AG08395 (cell line): Measurements from ENCODE around the gene COQ10B.
A peak's percentile ranks its signal among the peaks of the same experiment; 100 is the strongest.
"Not testable (repeated sequence)": the region's sequence is repeated elsewhere in the genome, so short reads cannot be mapped to it uniquely, and the experiment has no call there.

Source experiments
- DNase-seq: peaks from one replicate; pipeline ENCODE4 v3.0.0; 2012; ENCODE audit warnings: mixed read lengths, low spot score

COQ10B gene

DNA sequence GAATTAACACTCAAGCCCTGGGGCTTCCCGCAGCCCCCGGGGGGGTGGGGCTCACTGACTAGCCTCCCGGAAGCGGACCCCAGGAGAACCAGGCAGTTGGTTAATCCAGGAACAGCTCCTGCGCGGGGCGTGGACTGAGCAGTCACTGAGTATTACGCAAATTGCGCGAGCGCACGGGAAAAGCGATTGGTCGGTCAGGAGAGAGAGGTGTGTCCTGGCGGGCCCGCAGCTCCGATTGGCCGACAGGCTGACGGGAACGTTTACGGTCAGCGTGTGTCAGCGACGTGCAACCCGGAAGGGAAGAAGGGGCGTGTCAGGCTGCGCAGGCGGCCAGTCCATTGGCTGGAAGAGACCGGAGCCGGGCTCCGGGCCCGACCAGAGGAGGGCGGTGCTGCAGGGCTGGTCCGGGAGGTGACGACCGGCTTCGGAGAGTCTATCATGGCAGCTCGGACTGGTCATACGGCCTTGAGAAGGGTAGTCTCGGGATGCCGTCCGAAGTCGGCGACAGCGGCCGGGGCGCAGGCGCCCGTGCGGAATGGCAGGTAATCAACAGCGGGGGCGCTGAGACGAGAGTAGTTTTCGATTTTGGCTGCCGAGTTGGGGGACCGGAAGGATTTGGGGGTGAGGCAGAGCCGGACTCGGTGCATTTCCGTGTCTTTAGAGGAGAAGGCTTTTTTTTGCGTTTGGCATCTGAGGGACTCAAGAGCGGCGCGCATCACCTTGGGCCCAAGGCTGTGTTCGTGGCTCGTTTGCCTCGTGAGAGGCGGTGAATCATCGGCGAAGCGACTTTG is at the start of gene COQ10B:
Gene COQ10B (plus strand): TSS at position 430 of the 791 bp plus-strand sequence. CDS start 9 bp downstream, at position 439.
- peak; percentile 98 for DNase-seq

DNA sequence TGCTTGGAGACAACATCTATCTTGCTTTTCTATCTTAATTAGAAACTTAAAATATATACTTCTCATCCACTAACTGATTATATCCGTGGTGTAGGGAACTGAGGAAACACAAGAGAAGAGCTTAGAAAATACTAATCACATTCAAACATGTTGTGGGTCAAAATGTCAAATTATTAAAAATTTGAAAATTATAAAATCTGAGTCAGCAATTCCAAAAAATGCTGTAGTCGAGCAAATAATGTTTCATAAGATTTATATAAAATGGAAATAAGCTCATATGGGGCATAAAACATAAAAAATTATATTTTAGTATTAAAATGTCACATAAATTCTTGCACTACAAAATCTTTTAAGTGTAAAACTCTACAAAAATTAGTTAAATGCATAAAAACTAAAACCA is 47.8 kb upstream of the COQ10B start:
- DNase-seq, result no peak

DNA sequence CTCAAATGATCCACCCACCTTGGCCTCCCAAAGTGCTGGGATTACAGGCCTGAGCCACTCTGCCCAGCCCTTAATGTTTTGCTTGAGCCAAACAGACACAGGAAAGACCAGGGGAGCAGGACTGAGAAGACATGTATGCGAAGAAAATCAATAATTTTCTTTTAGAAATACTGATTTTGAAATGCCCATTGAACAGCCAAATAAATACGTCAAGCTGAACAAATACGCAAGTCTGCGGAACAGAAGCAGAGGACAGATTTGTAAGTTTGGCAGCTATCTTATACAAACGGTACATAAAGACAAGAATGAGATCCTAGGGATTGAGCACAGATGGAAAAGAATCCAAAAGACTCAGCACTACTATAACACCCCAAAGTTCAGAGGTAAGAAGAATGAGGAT is 39.3 kb upstream of the COQ10B start:
- no peak for DNase-seq

DNA sequence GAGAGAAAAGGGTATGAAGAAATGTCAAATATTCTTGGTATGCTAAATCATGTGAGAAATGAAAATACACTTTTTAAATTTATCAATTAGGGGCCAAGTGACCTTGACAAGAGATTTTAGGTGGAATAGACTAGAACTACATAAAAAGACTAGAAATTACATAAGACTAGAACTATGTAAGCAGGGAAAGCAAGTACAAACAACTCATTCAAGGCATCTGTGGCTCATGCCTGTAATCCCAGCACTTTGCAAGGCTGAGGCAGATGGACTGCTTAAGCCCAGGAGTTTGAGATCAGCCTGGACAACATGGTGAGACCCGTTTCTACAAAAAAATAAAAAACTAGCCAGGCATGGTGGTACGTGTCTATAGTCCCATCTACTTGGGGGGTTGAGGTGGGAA is 38.8 kb upstream of the COQ10B start:
- DNase-seq, result no peak

DNA sequence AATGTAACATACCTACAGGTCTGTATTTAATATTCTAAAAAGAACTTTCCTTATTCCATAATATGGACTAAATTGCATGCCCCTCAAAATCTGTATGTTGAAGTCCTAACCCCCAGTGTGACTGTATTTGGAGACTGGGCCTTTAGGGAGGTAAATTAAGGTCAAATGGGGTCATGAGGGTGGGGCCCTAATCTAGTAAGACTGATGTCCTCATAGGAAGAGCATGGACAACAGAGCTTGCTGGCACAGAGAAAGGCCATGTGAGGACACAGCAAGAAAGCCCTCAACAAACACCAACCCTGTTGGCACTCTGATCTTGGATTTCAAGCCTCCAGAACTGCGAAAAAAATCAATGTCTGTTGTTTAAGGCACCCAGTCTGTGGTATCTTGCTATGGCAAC is 37.1 kb upstream of the COQ10B start:
- no peak for DNase-seq

DNA sequence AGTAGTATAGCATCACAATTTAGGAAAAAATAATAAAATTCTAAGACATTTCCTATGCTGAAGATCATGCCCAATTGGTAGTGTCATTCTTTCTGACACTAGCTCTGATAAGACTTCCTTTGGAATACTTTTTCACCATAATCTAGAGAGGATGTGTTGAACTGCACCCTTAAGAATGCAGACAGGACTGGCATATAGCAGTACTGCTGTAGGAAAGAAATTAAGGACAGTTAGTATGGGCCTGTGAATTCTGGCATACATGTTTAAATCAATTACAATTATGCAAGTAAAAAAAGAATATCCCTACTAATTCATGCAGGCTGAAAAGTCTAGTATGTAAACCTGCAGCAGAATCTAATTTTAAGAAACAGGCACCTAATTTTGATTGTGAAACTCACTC is 33.9 kb upstream of the COQ10B start:
- DNase-seq, result no peak

DNA sequence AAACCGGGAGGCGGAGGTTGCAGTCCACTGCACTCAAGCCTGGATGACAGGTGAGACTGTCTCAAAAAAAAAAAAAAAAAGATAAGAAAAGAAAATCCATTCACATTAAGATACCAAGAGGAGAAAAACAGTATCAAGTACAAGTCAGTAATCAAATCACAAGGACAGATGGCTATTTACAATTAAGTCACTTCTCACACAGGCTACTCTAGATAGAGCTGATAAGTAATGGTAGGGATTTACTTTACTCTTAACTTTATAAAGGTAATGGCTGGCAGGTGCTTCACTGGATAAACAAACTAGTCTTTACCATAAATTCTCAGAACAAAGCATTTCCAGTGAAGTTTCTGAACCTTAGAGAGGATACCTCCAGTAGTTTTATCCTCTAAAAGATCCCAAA is 30.0 kb upstream of the COQ10B start:
- DNase-seq, result no peak

DNA sequence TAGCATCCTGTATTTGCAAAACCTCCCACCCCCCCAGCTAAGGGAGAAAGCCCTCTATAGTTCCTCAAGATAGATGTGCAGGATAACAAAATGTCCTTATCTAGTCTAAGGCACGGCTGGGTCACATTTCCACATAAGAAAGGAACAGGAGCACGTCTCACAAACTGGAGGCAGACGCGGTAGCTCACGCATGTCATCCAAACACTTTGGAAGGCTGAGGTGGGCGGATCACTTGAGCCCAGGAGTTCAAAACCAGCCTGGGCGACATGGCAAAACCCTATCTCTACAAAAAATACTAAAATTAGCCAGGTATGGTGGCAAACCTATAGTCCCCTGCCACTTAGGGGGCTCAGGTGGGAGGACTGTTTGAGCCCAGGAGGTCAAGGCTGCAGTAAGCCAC is 27.8 kb upstream of the COQ10B start:
- DNase-seq, result no peak

DNA sequence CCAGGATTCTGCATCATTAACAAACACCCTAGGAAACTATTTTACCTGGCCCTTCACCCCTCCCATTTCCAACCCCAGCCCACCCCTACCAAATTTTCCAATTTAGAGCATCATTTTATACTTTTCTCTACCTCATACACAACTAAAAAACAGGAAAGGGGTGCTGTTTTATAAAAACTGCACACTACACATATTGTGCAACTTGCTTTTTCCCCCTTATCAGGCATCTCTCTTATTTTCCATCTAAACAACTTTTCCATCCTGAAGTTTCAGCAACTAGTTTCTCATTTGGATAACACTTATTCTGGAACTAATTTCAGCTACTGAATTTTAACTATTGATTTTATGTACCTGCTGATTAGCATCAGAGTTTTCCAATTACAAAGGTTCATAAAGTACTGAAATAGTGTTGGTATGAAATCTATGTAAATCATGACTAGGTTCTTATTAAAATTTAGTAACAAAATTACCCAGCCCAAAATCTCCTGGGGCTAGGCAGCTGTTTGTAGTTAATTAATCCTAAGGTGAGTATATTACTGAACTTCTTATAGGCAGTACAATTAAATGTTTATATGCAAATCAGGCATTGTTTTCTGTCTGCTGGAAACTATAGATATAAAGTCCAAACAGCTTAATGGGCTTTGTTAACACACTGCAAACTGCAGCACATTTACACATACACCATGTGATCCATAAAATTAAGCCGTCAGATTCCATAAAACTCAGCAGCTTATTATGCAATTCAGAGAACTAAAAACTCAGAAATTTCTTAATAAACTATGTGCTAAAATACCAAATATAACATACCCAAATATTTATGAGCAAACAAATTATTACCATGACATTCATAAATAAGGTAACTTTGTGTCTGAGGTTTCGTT is 26.4 kb upstream of the COQ10B start:
- no peak for DNase-seq

DNA sequence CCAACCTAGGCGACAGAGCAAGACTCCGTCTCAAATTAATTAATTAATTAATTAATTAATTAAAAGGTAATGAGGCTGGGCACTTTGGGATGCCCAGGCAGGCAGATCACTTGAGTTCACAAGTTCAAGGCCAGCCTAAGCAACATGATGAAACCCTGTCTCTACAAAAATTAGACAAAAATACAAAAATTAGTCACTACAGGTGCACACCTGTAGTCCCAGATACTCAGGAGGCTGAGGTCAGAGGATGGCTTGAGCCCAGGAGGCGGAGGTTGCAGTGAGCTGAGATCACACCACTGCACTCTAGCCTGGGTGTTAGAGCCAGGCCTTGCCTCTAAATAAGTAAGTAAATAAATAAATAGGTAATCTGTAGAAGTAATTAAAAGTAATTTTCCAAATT is 25.4 kb upstream of the COQ10B start:
- no peak for DNase-seq

DNA sequence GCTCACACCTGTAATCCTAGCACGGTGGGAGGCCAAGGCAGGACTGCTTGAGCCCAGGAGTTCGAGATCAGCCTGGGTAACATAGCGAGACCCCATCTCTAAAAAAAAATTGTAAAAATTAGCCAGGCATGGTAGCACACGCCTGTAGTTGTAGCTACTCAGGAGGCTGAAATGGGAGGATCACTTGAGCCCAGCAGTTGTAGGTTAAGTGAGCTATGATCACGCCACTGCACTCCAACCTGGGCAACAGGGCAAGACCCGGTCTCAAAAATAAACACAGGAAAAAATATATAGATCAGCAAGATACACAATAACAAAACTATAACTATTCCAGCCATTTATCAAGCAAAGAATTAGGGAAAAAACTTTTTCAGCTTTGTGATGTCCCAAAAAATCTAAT is 21.5 kb upstream of the COQ10B start:
- no peak for DNase-seq

DNA sequence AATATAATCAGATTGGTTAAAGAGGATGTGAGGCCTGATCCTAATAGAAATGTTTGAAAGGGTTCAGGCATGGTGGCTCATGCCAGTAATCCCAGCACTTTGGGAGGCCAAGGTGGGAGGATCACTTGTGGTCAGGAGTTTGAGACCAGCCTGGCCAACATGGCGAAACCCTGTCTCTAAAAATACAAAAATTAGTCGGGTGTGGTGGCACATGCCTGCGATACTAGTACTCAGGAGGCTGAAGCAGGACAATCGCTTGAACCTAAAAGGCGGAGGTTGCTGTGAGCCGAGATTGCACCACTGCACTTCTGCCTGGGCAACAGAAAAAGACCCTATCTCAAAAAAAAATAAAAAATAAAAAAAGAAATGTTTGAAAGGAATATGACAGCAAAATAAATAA is 20.8 kb upstream of the COQ10B start:
- DNase-seq, result not testable (repeated sequence)

DNA sequence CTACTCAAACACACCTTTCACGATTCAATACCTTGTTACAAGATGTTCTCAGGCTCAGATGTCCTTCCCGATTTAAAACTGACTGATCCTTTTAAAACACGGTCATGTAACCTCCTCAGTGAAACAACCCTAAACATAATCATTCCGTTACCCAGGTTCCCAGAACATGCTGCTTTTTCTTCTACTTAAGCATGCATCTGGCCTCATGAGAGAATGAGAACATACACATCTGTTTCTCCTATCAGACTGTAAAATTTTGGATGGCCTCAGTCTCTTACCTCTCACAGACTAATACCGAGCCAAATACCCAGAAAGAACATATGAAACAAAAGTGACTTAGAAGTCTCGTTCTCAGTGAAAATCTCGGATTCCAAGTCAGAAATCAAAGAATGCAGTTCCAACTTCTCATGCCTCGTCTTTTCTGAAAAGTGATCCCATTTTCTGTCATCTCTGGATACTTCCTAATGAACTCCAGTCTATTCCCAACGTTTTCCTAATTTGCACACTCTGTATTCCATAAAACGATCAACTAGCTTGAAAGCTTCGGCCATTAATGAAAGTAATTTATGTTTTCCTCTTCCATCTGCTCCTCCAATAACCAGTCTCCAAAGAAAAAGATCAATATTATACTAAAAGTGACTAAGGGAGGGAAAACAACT is 19.4 kb upstream of the COQ10B start:
- DNase-seq, result no peak

DNA sequence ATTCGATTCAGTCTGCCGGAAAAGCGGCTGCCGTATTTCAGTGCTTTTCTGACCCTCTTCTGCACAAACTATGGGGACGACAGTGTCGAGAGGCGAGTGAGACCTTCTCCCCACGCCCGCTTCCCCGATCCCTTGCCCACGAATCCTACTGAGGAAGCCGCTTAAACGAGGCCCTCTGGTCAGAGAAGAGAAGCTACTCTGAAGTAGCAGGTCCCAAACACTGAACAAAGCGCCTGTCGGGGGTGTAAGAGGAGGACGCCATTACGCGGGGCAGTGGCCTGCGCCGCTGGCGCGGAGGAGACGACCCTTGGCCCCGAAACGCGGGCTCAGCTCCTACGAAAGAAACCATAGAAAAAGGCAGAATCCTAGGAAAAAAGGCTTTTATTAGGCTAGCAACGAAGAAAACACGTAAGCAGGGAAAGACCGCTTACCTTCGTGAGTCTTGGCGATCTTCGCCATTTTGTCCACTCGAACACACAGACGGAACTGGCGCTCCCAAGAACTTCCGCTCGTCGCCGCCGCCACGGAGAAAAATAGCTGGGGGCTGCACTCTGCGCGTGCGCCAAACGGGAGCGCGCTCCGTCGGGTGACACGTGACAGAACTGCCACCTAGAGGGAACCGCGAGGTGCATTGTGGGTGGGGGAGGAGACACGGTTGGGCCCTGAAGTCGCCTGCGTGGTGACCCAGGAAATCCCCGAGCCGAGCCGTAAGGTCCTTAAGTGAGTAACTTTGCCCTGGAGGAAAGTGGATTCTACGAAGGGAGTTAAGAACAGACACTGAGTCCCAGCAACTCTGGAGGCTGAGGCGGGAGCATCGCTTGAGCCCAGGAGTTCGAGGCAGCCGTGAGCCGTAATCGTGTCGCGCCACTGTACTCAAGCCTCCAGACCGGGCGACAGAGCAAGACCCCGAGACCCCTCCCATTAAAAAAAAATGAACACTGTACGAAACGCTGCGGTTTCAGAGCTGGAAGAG is 18.5 kb upstream of the COQ10B start, which contains the start of gene SF3B1:
Gene SF3B1 (minus strand): TSS at position 488 of the 973 bp plus-strand sequence. CDS start 29 bp downstream, at position 459.
- peak; percentile 98 for DNase-seq

DNA sequence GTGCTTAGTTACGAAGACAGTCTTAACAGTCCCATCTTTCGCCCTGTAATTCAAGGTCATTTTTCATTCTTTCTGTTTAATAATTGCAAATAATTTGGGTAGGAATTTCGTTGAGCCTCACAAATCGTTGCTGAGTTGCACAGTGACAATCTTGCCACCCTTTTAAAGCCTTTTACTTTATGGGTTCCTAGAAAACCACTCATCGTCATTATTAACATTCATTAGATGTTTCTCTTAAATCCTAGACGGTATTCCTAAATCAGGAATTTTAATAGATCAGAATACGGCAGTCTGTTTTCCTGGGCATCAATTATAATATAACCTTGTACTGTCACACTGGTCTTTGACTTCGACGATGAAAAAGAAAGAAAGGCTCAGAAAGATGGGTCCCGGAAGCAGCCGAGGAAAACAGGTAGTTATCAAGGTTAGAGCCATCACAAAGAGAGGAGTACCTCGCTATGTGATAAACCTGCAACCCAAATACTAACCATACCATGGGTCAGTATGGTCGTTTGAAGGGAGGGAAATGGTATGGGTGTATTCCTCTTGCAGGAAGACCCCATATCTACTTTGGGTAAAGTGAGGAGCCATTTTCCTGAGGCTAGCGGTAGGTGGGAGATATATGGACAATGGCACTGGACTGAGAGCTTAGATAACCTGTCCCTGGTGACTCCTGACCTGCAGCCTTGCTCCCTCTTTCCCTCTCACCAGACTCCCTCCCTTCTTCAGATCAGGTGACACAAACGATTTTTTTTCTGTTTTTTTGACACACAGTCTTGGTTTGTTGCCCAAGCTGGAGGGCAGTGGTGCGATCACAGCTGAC is 17.5 kb upstream of the COQ10B start:
- no peak for DNase-seq

DNA sequence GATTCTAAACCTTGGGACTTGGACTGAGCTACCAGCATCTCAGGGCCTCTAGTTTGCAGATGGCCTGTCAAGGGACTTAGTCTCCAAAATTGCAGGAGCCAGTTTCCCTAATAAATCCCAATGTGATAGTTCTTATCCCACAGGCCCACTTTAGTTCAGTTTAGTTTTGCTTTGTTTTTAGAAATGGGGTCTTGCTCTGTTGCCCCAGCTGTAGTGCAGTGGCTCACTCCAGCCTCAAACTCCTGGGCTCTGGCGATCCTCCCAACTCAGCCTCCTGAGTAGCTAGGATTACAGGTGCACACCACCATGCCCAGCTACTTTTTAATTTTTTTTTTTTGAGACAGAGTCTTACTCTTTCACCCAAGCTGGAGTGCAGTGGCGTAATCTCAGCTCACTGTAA is 16.0 kb upstream of the COQ10B start:
- no peak for DNase-seq

DNA sequence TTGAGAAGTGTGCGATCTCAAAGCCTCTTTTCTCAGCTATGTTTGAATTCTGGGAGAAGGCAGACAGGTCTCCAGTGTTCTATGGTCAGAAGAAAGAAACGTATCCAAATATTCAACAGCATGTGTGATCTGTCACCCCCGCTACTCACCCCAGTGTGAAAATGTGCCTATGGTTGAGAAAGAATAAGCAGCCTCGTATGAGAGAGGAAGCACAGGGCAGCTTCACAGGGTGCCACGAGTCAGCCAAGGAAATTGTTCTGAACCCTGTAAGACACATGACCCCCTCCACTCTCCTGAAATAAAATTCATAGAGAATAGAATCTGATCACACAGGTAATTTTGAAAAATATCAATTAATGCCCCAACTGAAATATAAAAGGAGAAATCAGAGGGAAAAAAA is 10.5 kb upstream of the COQ10B start:
- DNase-seq, result no peak

DNA sequence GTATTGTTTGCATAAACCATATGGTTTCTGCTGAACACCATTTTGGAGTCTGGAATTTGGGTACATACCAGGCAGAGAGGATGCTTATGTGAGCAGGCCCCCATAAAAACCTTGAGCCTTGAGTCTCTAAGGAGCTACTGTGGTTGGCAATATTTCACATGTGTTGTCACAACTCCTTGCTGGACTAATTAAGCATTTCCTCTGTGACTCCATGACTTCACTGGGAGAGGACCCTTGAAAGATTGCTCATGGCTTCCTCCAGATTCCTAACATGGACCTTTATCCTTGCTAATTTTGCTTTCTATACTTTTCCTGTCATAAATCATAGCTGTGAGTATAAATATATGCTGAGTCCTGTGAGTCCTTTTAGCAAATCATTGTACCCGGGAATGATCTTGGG is 7.6 kb upstream of the COQ10B start:
- DNase-seq, result peak; percentile 28

DNA sequence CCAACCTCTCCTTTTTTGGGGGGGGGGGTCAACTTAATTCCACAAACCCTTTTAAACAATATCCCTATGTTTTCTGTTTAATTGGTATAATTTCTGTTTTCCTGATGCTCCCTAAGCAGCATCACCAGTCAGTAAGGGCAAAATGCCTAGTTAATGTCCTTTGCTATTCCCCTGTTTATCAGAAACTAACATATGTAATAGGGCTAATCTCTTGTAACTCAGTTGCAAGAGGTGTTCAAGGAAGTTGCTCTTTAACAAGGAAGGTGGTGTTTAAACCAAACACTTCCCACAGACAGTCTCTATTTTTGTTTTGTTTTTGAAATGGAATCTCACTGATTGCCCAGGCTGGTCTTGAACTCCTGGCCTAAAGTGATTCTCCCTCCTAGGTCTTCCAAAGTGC is 6.5 kb upstream of the COQ10B start:
- DNase-seq, result no peak

DNA sequence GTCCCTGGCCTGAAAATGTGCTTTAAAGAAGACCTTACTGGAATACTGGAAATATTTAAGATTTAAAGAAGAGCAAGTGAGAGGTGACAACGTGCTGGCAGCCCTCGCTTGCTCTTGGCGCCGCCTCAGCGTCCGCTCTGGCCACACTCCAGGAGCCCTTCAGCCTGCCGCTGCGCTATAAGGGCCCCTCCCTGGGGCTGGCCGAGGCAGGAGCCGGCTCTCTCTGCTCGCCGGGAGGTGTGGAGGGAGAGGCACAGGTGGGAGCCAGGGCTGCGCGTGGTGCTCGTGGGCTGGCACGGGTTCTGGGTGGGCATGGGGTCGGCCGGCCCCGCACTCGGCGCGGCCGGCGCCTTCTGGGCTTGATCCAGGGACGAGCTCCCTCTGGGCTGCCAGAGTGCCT is 2.9 kb upstream of the COQ10B start:
- no peak for DNase-seq
